Measurements from ENCODE around the gene CCDC167. TPM values are rescaled to one million over a fixed set of nuclear protein-coding genes. Genes with fewer than 3 reads are reported as not detected.

The CCDC167 gene
- total and polyA plus RNA-seq, 2 of the 8 experiments (the other 6 are each of a cell fraction or from before 2014, with no cell fraction given), result 11.0 to 26.5 TPM

DNA sequence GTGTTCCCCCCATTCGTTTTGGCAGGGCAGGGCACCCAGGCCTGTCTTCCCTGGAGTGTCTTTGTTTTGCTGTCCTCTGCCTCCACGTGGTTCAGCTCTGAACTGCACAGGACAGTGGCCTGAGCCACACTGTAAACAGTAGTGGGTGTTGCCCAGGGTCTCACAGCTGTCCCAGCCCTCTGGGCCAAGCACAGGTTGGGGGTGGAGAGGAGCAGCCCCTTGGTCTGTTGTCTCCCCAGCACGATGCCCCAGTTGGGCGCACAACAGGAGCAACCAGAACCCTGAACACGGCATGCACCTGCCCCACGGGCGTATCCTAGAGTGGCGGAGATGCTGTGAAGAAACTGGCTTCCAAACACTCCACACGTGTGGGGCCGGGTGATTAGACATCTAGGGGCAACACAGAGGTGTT, 14.4 kb downstream of the CCDC167 start:
- POLR2A ChIA-PET (ENCODE audit: partially characterized antibody), result interaction anchor here (0.8 kb wide), 1 partner anchor 16 kb away, joined by 3 read pairs; no protein-coding TSS in a partner anchor
- no peak overlapping the region for H2BK5ac ChIP-seq (ENCODE audit: low read depth, low read length)
- no peak for DNase-seq (ENCODE audit: low read depth in 1 of 2, low spot score in 2 of 2)

More for the DNA sequence above, 14.4 kb downstream of the CCDC167 start:
- WGBS, 2 experiments (ENCODE audit: extremely low coverage in 1 of 2, insufficient coverage in 1 of 2, insufficient read length in 1 of 2, insufficient replicate concordance in 2 of 2, low coverage in 1 of 2, low lambda C conversion rate in 2 of 2, missing lambda C conversion rate in 1 of 2), result 87% methylated on average over 10 of the region's 10 CpGs; no CpG with 5 or more reads in 1 of the 2 experiments
- no peak overlapping the region for H2BK12ac ChIP-seq (ENCODE audit: low read depth, low read length)
- H4K5ac ChIP-seq (ENCODE audit: insufficient read length, low read depth, low read length), result no peak overlapping the region
- no peaks in the 10 kb centered on the region for H3K79me2 ChIP-seq (ENCODE audit: control insufficient read depth in 1 of 2, insufficient read depth in 2 of 2, low read length in 2 of 2)
- no peak overlapping the region for H3K18ac ChIP-seq (ENCODE audit: extremely low read depth, low read length)
- H3K4ac ChIP-seq (replicated peaks; ENCODE audit: insufficient read length, low read depth, low read length), result no peak overlapping the region
- H3K4me3 ChIP-seq (ENCODE audit: extremely low read depth in 1 of 4, insufficient read depth in 2 of 4, low read depth in 3 of 4, low read length in 4 of 4), result no peak overlapping the region
- no peak for TF ChIP-seq CEBPB (IDR thresholded peaks at IDR 0.05; ENCODE audit: low read depth, low read length)
- no peak for TF ChIP-seq SP4 (IDR thresholded peaks at IDR 0.05; ENCODE audit: low read length)
- TF ChIP-seq RAD21 (IDR thresholded peaks at IDR 0.05 in 1 of 2, conservative IDR thresholded peaks at IDR 0.05 in 1 of 2; ENCODE audit: low read depth in 2 of 2, low read length in 2 of 2), result peak; percentile 5 to 29; a peak in 2 of 4 replicates
- TF ChIP-seq, protein P1, sequence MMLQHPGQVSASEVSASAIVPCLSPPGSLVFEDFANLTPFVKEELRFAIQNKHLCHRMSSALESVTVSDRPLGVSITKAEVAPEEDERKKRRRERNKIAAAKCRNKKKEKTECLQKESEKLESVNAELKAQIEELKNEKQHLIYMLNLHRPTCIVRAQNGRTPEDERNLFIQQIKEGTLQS (IDR thresholded peaks at IDR 0.05; ENCODE audit: insufficient read depth, low read depth, low read length), result no peak
- TF ChIP-seq, protein P2, sequence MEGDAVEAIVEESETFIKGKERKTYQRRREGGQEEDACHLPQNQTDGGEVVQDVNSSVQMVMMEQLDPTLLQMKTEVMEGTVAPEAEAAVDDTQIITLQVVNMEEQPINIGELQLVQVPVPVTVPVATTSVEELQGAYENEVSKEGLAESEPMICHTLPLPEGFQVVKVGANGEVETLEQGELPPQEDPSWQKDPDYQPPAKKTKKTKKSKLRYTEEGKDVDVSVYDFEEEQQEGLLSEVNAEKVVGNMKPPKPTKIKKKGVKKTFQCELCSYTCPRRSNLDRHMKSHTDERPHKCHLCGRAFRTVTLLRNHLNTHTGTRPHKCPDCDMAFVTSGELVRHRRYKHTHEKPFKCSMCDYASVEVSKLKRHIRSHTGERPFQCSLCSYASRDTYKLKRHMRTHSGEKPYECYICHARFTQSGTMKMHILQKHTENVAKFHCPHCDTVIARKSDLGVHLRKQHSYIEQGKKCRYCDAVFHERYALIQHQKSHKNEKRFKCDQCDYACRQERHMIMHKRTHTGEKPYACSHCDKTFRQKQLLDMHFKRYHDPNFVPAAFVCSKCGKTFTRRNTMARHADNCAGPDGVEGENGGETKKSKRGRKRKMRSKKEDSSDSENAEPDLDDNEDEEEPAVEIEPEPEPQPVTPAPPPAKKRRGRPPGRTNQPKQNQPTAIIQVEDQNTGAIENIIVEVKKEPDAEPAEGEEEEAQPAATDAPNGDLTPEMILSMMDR (IDR thresholded peaks at IDR 0.05; ENCODE audit: control extremely low read depth in 1 of 3, insufficient read depth in 1 of 3, low read depth in 1 of 3, low read length in 3 of 3), result peak in 2 of 3 experiments; percentile 25 to 47; a peak in 3 of 4 replicates
- TF ChIP-seq, protein P3, sequence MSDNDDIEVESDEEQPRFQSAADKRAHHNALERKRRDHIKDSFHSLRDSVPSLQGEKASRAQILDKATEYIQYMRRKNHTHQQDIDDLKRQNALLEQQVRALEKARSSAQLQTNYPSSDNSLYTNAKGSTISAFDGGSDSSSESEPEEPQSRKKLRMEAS (IDR thresholded peaks at IDR 0.05), result 0 out of 2 replicates have a peak, but pooled peaks have one; percentile 22
- no peak for TF ChIP-seq FOSL1 (IDR thresholded peaks at IDR 0.05; ENCODE audit: insufficient read depth, low read depth, low read length)
- no peaks in the 10 kb centered on the region for H3K23me2 ChIP-seq (ENCODE audit: low read depth, low read length)
- no peak overlapping the region for H2BK120ac ChIP-seq (replicated peaks; ENCODE audit: low read depth, low read length)
- H4K20me1 ChIP-seq (replicated peaks in 1 of 2; ENCODE audit: control insufficient read depth in 1 of 2, insufficient read depth in 2 of 2, low read length in 2 of 2), result peaks cover 0 to 10% of the 10 kb centered on the region in 2 experiments
- no peak for FAIRE-seq
- no peaks in the 10 kb centered on the region for H3K79me1 ChIP-seq (ENCODE audit: low read depth, low read length)
- peaks cover 0 to 4% (median 1%) of the 10 kb centered on the region in 4 experiments; a peak in 3 of 8 replicates for H3K36me3 ChIP-seq (ENCODE audit: control insufficient read depth in 2 of 4, insufficient read depth in 4 of 4, low read length in 3 of 4)
- no peak overlapping the region for H3K4me2 ChIP-seq (ENCODE audit: insufficient read depth in 1 of 2, low read depth in 2 of 2, low read length in 2 of 2)
- no peak overlapping the region for H3K27ac ChIP-seq (ENCODE audit: low read depth, low read length)
- no peak overlapping the region for H2BK15ac ChIP-seq (ENCODE audit: low read length)
- no peak overlapping the region for H3K23ac ChIP-seq (ENCODE audit: insufficient read length)
- H2AFZ ChIP-seq (ENCODE audit: low read length), result no peak overlapping the region
- H2BK20ac ChIP-seq (ENCODE audit: low read length), result no peak overlapping the region
- no peak overlapping the region for H3K56ac ChIP-seq (replicated peaks; ENCODE audit: insufficient read length, low read depth, low read length)
- H4K91ac ChIP-seq (replicated peaks; ENCODE audit: insufficient read length, low read length), result no peak overlapping the region
- CTCF ChIA-PET (ENCODE audit: partially characterized antibody), result interaction anchor here (0.7 to 2.6 kb wide), 35 partner anchors 9 to 303 kb away, joined by 3 to 17 read pairs (median 5); no protein-coding TSS in a partner anchor
- no peak overlapping the region for H3K14ac ChIP-seq (ENCODE audit: insufficient read length)
- peaks cover 0 to 22% (median 10%) of the 10 kb centered on the region in 4 experiments; a peak in 6 of 7 replicates for H3K4me1 ChIP-seq (replicated peaks in 1 of 4; ENCODE audit: control insufficient read depth in 3 of 4, insufficient read depth in 4 of 4, low read length in 3 of 4)
- H2AK5ac ChIP-seq (ENCODE audit: low read depth, low read length), result no peak overlapping the region
- no peak overlapping the region for H3K9ac ChIP-seq (replicated peaks in 1 of 4; ENCODE audit: extremely low read depth in 1 of 4, low read depth in 3 of 4, low read length in 3 of 4)
- no peaks in the 10 kb centered on the region for H3K9me3 ChIP-seq (ENCODE audit: insufficient read depth in 2 of 2, low read depth in 1 of 2, low read length in 1 of 2)
- peak overlapping the region; percentile 45 for H4K8ac ChIP-seq (ENCODE audit: extremely low read depth, insufficient read depth, low read length)
- H3K27me3 ChIP-seq (replicated peaks in 1 of 4; ENCODE audit: control insufficient read depth in 3 of 4, extremely low read depth in 1 of 4, insufficient read depth in 3 of 4, low read length in 3 of 4), result no peaks in the 10 kb centered on the region
